HCT116 (cell line): ENCODE measurements around the gene PFKP.

Source experiments
- CTCF ChIP-seq, 3 experiments: fragments of 200-600 bp in 1 of 3; sonication (generic) in 1 of 3; IDR thresholded peaks in 2 of 3; conservative IDR thresholded peaks in 1 of 3; 2 replicates each; pipeline ENCODE4 v1.5.1; 2012 to 2017; ENCODE audit warnings: low read depth in 2 of 3, low read length in 2 of 3, antibody characterized with exemption in 1 of 3, borderline replicate concordance in 1 of 3, control low read depth in 1 of 3, mild to moderate bottlenecking in 1 of 3, mixed read lengths in 1 of 3, mixed run types in 1 of 3, moderate library complexity in 1 of 3; ENCODE audit not compliant: insufficient read depth in 1 of 3
- EGR1 ChIP-seq: IDR thresholded peaks from 2 replicates; pipeline ENCODE4 v1.6.1; 2012; ENCODE audit warnings: low read depth
- ELF1 ChIP-seq: IDR thresholded peaks from 2 replicates; pipeline ENCODE4 v1.6.1; 2012; ENCODE audit warnings: low read depth, borderline replicate concordance
- JUND ChIP-seq: IDR thresholded peaks from 2 replicates; pipeline ENCODE4 v1.6.1; 2012
- POLR2A ChIP-seq: IDR thresholded peaks from 2 replicates; pipeline ENCODE4 v1.7.0; 2011; ENCODE audit warnings: borderline replicate concordance; ENCODE audit not compliant: insufficient read depth, insufficient read length; ENCODE audit errors: extremely low read depth
- POLR2AphosphoS5 ChIP-seq: IDR thresholded peaks from 2 replicates; pipeline ENCODE4 v1.6.1; 2011; ENCODE audit warnings: mild to moderate bottlenecking, low read depth, low read length, moderate library complexity
- RAD21 ChIP-seq: IDR thresholded peaks from 2 replicates; pipeline ENCODE4 v1.6.1; 2012; ENCODE audit warnings: low read depth, mild to moderate bottlenecking

DNA sequence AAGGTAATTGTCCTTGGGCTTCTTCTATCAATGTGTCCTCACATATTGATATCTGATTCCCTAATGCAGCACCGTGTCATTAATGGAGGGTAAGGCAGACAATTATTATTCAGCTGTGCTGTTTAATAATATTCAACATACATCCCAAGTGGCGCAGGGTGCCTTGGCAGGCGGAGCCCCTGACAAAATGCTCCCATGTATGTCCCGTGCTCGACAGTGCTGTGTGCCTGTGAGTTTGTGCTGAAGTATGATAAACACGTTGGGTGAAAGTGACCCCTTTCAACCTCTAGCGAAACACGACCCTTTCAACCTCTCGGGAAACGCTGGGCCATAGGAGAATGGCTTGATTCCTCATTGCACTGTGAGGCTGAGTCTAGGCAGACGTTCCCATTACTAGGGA lies 31.3 kb downstream of the PFKP start:
- TF ChIP-seq POLR2A = no peak
- TF ChIP-seq EGR1 = no peak
- TF ChIP-seq CTCF (IDR thresholded peaks at IDR 0.05 in 2 of 3, conservative IDR thresholded peaks at IDR 0.05 in 1 of 3; ENCODE audit: borderline replicate concordance in 1 of 3, insufficient read depth in 1 of 3, low read depth in 2 of 3, low read length in 2 of 3) = no peak
- no peak for TF ChIP-seq POLR2AphosphoS5
- no peak for TF ChIP-seq ELF1
- no peak for TF ChIP-seq JUND
- TF ChIP-seq RAD21 = no peak
